GM19438 (cell line): ENCODE data around the gene TENM4.
"Not testable (repeated sequence)": the region's sequence is repeated elsewhere in the genome, so short reads cannot be mapped to it uniquely, and the experiment has no call there.

ENCODE experiments used
- ATAC-seq: cut with Tn5 transposase; IDR thresholded peaks from one replicate; pipeline ENCODE4 v1.9.1; 2021; ENCODE audit warnings: low read depth; ENCODE audit not compliant: unreplicated experiment

Gene TENM4

DNA sequence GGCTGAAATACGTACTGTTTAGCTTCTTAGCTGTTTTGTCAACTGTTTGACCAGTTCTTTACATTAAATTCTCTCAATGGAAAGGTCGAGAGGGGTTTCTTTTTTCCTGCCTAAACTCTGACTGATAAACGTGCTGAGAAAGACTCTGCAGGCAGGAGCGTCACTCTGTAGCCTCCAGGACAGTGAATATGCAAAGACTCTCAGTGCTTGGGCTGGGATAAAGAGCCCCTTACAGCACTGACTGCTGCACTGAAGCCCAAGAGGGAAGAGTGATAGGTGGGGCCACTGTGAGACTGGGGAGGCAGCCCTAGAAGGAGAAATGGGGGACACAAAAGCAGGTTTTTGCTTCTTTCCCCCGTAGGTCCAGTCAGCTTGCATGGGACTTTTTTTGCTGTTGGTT is 213.5 kb downstream of the TENM4 start:
- no peak for ATAC-seq

DNA sequence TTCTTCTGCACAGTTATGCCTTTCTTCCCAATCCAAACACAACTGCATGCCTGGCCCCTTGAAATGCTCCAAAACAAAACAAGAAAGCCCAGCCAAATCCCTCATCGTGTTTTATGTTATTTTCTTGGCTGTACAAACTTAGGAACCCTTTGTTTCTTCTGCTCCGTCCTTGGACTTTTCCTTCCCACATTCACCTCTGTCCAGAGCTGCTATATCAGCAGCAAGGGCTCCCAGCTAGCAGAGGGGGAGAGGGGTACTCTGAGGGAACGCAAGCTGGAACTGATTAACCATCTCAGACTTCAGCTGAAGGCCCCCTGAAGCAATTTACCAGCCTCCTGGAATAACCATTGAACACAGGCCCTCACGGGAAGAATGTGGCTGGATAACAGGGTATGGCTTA is 214.7 kb downstream of the TENM4 start:
- ATAC-seq = no peak

- ATAC-seq = not testable (repeated sequence)
Measured at GRCh38 chr11:79222163-79222562, 218.7 kb downstream of the TENM4 start.

DNA sequence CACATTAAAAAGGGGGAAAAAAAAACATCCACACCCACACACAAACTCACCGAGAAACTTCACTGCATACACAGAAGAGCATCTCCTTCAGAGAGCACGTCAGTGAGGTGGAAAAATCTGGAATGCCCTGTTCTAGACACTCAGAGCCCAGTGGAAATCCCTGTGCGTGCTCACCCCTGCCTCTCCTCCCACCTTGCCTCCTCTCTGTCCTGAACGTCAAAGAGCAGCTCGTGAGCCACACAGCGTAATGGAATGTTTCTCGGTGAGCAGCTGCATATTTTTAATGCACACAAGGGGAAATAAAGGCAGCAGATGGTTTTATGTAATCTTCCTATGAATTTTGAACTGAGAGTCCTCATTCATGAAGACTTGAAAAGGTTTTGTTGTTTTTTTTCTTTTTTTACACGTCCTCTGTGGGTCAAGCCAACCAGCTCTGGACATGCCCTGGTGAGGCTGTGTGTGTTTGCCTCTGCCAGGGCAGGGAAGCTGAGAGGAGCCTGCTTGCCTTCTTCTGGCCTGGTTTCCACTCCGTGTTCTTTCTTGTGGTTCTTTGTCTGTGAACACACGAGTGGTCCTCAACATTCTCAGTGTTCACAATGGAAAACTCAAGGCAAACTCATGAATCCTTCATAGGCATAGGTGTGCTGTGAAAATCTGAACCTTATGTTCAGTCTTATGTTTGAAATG is 219.2 kb downstream of the TENM4 start:
- no peak for ATAC-seq

- no peak for ATAC-seq
Measured at GRCh38 chr11:79220171-79220570, 220.7 kb downstream of the TENM4 start.

- ATAC-seq = no peak
Measured at GRCh38 chr11:79219186-79220045, 221.4 kb downstream of the TENM4 start.

GRCh38 chr11:79212741-79213190 is 228.1 kb downstream of the TENM4 start:
- ATAC-seq = no peak

GRCh38 chr11:79209540-79210266 is 231.1 kb downstream of the TENM4 start:
- no peak for ATAC-seq

- no peak for ATAC-seq
Measured at GRCh38 chr11:79208126-79208525, 232.7 kb downstream of the TENM4 start.

DNA sequence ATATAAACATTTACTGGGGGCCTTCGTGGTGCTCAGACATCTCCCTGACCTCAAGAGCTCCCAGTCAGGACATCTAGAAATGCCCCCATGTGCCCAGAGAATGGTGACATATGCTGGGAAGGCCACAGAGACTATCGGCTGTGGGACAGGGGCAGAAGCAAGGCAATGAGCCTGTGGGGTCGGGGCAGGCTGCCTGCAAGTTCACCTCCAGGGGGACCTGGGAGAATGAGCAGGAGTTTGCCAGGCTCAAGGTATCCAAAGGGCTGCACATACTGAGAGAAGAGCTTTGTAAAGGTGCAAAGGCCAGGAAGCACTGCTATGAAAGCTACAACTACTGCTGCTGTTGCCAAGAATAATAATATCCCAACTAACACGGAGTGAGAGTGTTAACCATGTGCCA is 233.9 kb downstream of the TENM4 start:
- no peak for ATAC-seq

DNA sequence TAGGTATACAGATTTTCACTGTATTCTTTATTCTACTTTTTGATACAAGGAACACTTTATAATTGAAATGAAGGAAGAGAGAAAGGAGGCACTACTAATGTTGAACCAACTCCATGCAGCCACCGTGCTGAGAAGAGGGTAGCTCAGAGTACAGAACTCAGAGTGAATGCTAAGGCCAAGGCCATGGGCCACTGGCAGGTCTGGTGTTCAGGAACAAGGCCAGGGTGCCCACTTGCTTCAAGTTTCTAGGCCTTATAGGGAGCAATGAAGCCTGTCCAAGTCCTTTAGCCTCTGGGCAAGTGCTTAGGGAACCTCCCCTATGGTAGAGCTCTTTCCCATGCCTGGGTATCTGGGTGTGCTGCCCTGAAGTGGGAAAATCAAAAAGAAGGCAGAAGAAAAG is 235.0 kb downstream of the TENM4 start:
- ATAC-seq = no peak

DNA sequence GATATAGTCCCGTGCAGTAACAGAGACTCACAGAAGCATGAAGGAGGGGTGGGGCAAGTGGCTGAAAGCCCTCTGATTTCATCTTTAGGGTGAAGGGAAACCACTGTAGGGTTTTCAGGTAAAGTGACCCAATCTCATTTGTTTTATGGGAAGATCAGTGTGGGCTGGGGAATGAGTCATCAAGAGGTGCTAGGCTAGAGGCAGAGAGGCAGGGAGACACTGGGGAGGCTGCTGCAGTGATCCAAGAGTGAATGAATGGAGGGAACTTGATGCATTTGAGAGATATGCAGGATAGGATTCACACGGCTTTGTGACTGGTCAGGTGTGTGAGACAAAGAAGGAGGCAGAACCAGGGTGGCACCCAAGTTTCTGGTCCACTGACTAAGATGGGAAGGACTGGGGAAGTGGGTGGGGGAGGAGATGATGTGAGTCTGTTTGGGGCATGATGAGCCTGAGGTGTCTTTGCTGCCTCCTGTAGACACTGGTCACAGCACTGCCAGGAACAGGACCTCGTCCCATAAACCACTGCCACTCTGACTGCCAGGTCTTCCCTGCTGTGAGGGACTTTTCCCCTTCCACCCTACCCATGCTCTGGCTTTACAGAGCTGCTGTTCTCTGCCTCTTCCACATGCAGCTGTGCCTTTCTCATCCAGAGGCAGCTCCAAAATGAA is 239.0 kb downstream of the TENM4 start:
- no peak for ATAC-seq

GRCh38 chr11:79200398-79201070 is 240.3 kb downstream of the TENM4 start:
- ATAC-seq = no peak

DNA sequence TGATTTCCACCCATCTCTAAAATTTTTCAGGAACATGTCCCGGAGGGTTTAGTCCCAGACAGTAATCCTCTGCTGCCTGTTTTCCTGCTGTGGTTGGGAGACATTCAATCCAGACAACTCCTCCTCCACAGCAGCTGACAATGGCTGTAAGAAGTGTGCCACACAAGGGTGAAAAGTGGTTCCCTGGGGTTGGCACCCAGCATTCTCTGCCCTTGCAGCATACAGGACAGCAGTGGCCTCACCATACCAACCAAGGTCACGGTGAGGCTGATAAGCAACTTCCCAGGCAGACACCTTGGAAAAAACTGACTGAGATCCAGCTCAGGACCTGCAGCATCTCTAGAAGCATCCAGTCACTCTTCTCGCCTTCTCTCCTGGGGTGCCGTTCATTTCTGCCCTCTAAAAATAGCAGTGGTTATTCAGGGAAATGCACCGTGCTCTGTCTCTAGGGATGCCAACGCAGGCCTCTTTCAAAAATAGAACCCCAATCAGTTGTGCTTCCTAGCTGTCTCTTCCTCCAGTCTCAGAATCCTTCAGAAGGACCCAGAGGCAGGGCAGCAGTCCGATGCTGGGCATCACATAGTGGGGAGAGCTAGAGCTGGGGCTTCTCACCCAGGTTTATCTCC is 241.0 kb downstream of the TENM4 start:
- ATAC-seq = no peak

GRCh38 chr11:79198898-79199250 is 242.0 kb downstream of the TENM4 start:
- no peak for ATAC-seq

GRCh38 chr11:79198203-79198897 is 242.5 kb downstream of the TENM4 start:
- no peak for ATAC-seq

DNA sequence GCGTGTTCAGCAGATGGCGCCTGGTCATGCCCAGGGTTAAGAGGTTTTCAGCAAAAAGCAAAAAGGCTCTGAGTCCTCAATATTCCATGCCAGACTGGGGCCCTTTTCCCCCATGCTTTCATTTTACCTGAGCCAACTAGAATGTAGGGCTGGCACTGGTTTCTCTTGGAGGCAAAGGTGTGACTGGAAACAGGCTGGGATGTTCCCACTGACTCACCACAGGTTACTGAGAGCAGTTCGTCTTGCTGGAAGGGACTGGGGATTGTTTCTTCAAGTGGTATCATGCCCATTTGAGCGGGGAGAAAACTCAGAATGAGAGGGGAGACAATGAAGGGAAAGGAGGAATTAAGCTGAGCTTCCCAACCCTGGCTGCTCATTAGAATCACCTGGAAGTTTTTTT is 243.9 kb downstream of the TENM4 start:
- no peak for ATAC-seq

GRCh38 chr11:79195209-79195608 is 245.6 kb downstream of the TENM4 start:
- no peak for ATAC-seq

DNA sequence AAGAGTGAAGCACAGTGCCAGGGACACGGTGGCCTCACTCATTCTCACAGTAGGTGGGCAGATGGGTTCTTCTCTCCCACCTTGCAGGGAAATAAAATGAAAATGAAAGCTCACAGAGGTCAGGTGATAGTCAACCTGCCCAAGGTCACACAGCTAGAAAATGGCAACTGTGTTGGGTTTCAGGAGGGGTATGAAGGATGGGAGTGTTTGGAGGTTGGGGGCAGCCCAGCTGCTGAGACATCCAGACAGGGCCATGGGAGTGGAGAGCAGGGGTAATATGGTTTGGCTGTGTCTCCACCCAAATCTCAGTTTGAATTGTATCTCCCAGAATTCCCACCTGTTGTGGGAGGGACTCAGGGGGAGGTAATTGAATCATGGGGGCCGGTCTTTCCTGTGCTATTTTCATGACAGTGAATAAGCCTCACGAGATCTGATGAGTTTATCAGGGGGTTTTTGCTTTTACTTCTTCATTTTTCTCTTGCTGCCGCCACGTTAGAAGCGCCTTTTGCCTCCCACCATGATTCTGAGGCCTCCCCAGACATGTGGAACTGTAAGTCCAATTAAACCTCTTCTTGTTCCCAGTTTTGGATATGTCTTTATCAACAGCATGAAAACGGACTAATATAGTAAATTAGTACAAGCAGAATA is 247.0 kb downstream of the TENM4 start:
- no peak for ATAC-seq
